IMR-90 (cell line): ENCODE measurements around the gene STARD13. TPM values are rescaled to one million over a fixed set of nuclear protein-coding genes. Genes with fewer than 3 reads are reported as not detected.

Source experiments
- ATAC-seq: fragments of 200-7000 bp; cut with Tn5 transposase; 2 replicates; pipeline ENCODE4 v1.9.1; 2020; ENCODE audit warnings: low read depth, mild to moderate bottlenecking, moderate library complexity
- BruUV-seq: library from RNA; stranded (reverse); fragments of 400-500 nt; replicated peaks from 2 replicates; lab custom pipeline; 2021; lab: Mats Ljungman, UMichigan
- CTCF ChIA-PET: fragments of 300-600 bp; formaldehyde crosslinking; extraction: SDS; loops from one replicate; lab custom pipeline; 2021; ENCODE audit warnings: antibody characterized with exemption; lab: Yijun Ruan, JAX
- POLR2A ChIA-PET: fragments of 300-600 bp; sonication (Branson Sonifier 250); formaldehyde crosslinking; loops from one replicate; lab custom pipeline; 2022; ENCODE audit warnings: antibody characterized with exemption; ENCODE audit not compliant: unreplicated experiment; lab: Charles Lee
- DNase-seq: peaks from one replicate; pipeline ENCODE4 v3.0.0; 2013
- H2AFZ ChIP-seq: replicated peaks from 2 replicates; pipeline ENCODE3; 2013; ENCODE audit warnings: low read length, mild to moderate bottlenecking; ENCODE audit not compliant: poor library complexity
- H2AK5ac ChIP-seq: 2 replicates; pipeline ENCODE4 v1.6.1; 2013; ENCODE audit warnings: low read depth, low read length, inconsistent platforms
- H2AK9ac ChIP-seq: replicated peaks from 2 replicates; pipeline ENCODE3; 2013; ENCODE audit warnings: mild to moderate bottlenecking, low read depth, low read length, moderate library complexity; ENCODE audit not compliant: poor library complexity
- H2BK120ac ChIP-seq: 2 replicates; pipeline ENCODE4 v1.6.1; 2013; ENCODE audit warnings: low read depth, low read length, inconsistent platforms
- H2BK15ac ChIP-seq: 3 replicates; pipeline ENCODE4 v1.6.1; 2013; ENCODE audit warnings: low read depth, low read length, inconsistent platforms
- H2BK20ac ChIP-seq: 2 replicates; pipeline ENCODE4 v1.6.1; 2013; ENCODE audit warnings: low read depth, mild to moderate bottlenecking, inconsistent platforms, low read length, moderate library complexity
- H2BK5ac ChIP-seq: 2 replicates; pipeline ENCODE4 v1.6.1; 2013; ENCODE audit warnings: mild to moderate bottlenecking, low read depth, low read length, inconsistent platforms; ENCODE audit not compliant: poor library complexity, severe bottlenecking
- H3K14ac ChIP-seq: replicated peaks from 2 replicates; pipeline ENCODE4 v1.6.1; 2013; ENCODE audit warnings: low read depth, low read length, inconsistent platforms
- H3K18ac ChIP-seq: 2 replicates; pipeline ENCODE4 v1.6.1; 2013; ENCODE audit warnings: low read depth, low read length, control low read depth
- H3K23ac ChIP-seq: 2 replicates; pipeline ENCODE4 v1.6.1; 2013; ENCODE audit warnings: low read depth, low read length, inconsistent platforms
- H3K27ac ChIP-seq: 2 replicates; pipeline ENCODE4 v1.5.1; 2013; ENCODE audit warnings: mild to moderate bottlenecking, control low read depth, low read length; ENCODE audit not compliant: insufficient read depth
- H3K27me3 ChIP-seq: 2 replicates; pipeline ENCODE4 v1.6.1; 2013; ENCODE audit warnings: low read length; ENCODE audit not compliant: control insufficient read depth, insufficient read depth
- H3K36me3 ChIP-seq: 2 replicates; pipeline ENCODE4 v1.6.1; 2013; ENCODE audit warnings: low read length, mixed read lengths; ENCODE audit not compliant: control insufficient read depth, insufficient read depth
- H3K4ac ChIP-seq: 2 replicates; pipeline ENCODE4 v1.6.1; 2013; ENCODE audit warnings: low read depth, low read length, inconsistent platforms
- H3K4me1 ChIP-seq: 2 replicates; pipeline ENCODE4 v1.6.1; 2013; ENCODE audit warnings: low read length, mixed read lengths; ENCODE audit not compliant: control insufficient read depth, insufficient read depth
- H3K4me2 ChIP-seq: 2 replicates; pipeline ENCODE4 v1.6.1; 2013; ENCODE audit warnings: low read depth, mild to moderate bottlenecking, control low read depth, low read length, moderate library complexity
- H3K4me3 ChIP-seq: 2 replicates; pipeline ENCODE4 v1.5.1; 2013; ENCODE audit warnings: low read depth, mild to moderate bottlenecking, control low read depth, low read length, moderate library complexity; ENCODE audit not compliant: insufficient read depth
- H3K56ac ChIP-seq: 2 replicates; pipeline ENCODE4 v1.6.1; 2013; ENCODE audit warnings: low read length, inconsistent platforms; ENCODE audit not compliant: insufficient read depth; ENCODE audit errors: extremely low read depth
- H3K79me1 ChIP-seq, 2 experiments: 2 replicates each; pipeline ENCODE4 v1.6.1; 2013; ENCODE audit warnings: low read length in 2 of 2, inconsistent platforms in 1 of 2, low read depth in 1 of 2
- H3K9ac ChIP-seq: 2 replicates; pipeline ENCODE4 v1.6.1; 2013; ENCODE audit warnings: low read depth, low read length, control low read depth
- H3K9me1 ChIP-seq: 2 replicates; pipeline ENCODE4 v1.6.1; 2013; ENCODE audit warnings: low read length, inconsistent platforms; ENCODE audit not compliant: insufficient read depth
- H3K9me3 ChIP-seq: 2 replicates; pipeline ENCODE4 v1.6.1; 2013; ENCODE audit warnings: low read length; ENCODE audit not compliant: control insufficient read depth, insufficient read depth
- H4K20me1 ChIP-seq: 2 replicates; pipeline ENCODE4 v1.6.1; 2013; ENCODE audit warnings: low read length, inconsistent platforms; ENCODE audit not compliant: insufficient read depth
- H4K5ac ChIP-seq: 2 replicates; pipeline ENCODE4 v1.6.1; 2013; ENCODE audit warnings: mild to moderate bottlenecking, low read depth, low read length, control low read depth
- H4K8ac ChIP-seq, 2 experiments: 2 replicates each; pipeline ENCODE4 v1.6.1; 2013; ENCODE audit warnings: low read depth in 2 of 2, low read length in 2 of 2, control low read depth in 1 of 2, inconsistent platforms in 1 of 2
- H4K91ac ChIP-seq: 2 replicates; pipeline ENCODE4 v1.6.1; 2013; ENCODE audit warnings: low read depth, low read length, inconsistent platforms; ENCODE audit not compliant: insufficient read depth
- BHLHE40 ChIP-seq: fragments of 150-350 bp; IDR thresholded peaks from 2 replicates; pipeline ENCODE4 v1.6.1; 2016; ENCODE audit warnings: mild to moderate bottlenecking, low read depth, low read length
- CEBPB ChIP-seq: IDR thresholded peaks from 2 replicates; pipeline ENCODE4 v1.6.1; 2012; ENCODE audit warnings: low read depth, low read length, improper control_type of control experiment
- CHD1 ChIP-seq: IDR thresholded peaks from 2 replicates; pipeline ENCODE4 v1.6.1; 2012; ENCODE audit warnings: low read depth, low read length, improper control_type of control experiment
- CTCF ChIP-seq: conservative IDR thresholded peaks from 2 replicates; pipeline ENCODE4 v1.5.1; 2012; ENCODE audit warnings: mild to moderate bottlenecking, low read depth, low read length, improper control_type of control experiment
- FOS ChIP-seq: fragments of 150-350 bp; IDR thresholded peaks from 2 replicates; pipeline ENCODE4 v1.6.1; 2016; ENCODE audit warnings: low read depth, low read length
- MXI1 ChIP-seq: IDR thresholded peaks from 2 replicates; pipeline ENCODE4 v1.6.1; 2012; ENCODE audit warnings: low read depth, mild to moderate bottlenecking, low read length, moderate library complexity, borderline replicate concordance
- NFE2L2 ChIP-seq: fragments of 150-350 bp; IDR thresholded peaks from 2 replicates; pipeline ENCODE4 v1.6.1; 2016; ENCODE audit warnings: low read depth, mild to moderate bottlenecking, low read length
- POLR2A ChIP-seq: IDR thresholded peaks from 2 replicates; pipeline ENCODE4 v1.6.1; 2012; ENCODE audit warnings: mild to moderate bottlenecking, low read depth, low read length
- RCOR1 ChIP-seq: IDR thresholded peaks from 2 replicates; pipeline ENCODE4 v1.6.1; 2012; ENCODE audit warnings: mild to moderate bottlenecking, low read length, improper control_type of control experiment; ENCODE audit not compliant: insufficient replicate concordance
- RFX5 ChIP-seq: IDR thresholded peaks from 2 replicates; pipeline ENCODE4 v1.8.0; 2012; ENCODE audit warnings: low read depth, mild to moderate bottlenecking, low read length, moderate library complexity
- SMC3 ChIP-seq: fragments of 150-350 bp; IDR thresholded peaks from 2 replicates; pipeline ENCODE4 v1.6.1; 2016; ENCODE audit warnings: low read depth, mild to moderate bottlenecking, antibody characterized with exemption, low read length, moderate library complexity
- WGBS, 2 experiments: methylation state at CpG; one replicate each; pipeline versions ENCODE4 v1.1.5 to v1.1.7; 2013; ENCODE audit warnings: missing lambda C conversion rate in 2 of 2; ENCODE audit not compliant: insufficient read length in 1 of 2; ENCODE audit errors: extremely low coverage in 2 of 2; 5-methylcytosine and 5-hydroxymethylcytosine counted together
- dilution Hi-C: fragments of 300-500 bp; cut with HindIII; formaldehyde crosslinking; loops from one replicate; pipeline ENCODE4 v1.14.3; 2018; ENCODE audit warnings: low sequenced_read_pairs; ENCODE audit not compliant: unreplicated experiment
- in situ Hi-C: fragments of 300-500 bp; cut with MboI; formaldehyde crosslinking; loops from 3 replicates; pipeline ENCODE4 v1.14.3; 2019; ENCODE audit warnings: low sequenced_read_pairs, inconsistent platforms, mixed read lengths
- intact Hi-C: fragments of 100-400 bp; cut with micrococcal nuclease; formaldehyde crosslinking; loops from 2 replicates; pipeline ENCODE4 v1.10.0; 2022
- polyA plus RNA-seq, 3 experiments: library from polyadenylated mRNA; depleted of rRNA; stranded (reverse); fragments of >200 nt; gene quantifications; 2 replicates each; pipeline ENCODE4 v1.2.3, GENCODE V29; 2012; ENCODE audit warnings: low replicate concordance in 1 of 3
- total RNA-seq: library from RNA; depleted of rRNA; stranded (reverse); fragments of >200 nt; gene quantifications from 2 replicates; pipeline ENCODE4 v1.2.3, GENCODE V29; 2012
- TF ChIP-seq, protein P1 (sequence below): fragments of 150-350 bp; IDR thresholded peaks from 2 replicates; pipeline ENCODE4 v1.6.1; 2016; ENCODE audit warnings: low read depth, mild to moderate bottlenecking, low read length, moderate library complexity, borderline replicate concordance

Gene STARD13
- total and polyA plus RNA-seq, 2 of the 4 experiments (the other 2 are of a cell fraction) = 23.6 to 46.6 TPM

DNA sequence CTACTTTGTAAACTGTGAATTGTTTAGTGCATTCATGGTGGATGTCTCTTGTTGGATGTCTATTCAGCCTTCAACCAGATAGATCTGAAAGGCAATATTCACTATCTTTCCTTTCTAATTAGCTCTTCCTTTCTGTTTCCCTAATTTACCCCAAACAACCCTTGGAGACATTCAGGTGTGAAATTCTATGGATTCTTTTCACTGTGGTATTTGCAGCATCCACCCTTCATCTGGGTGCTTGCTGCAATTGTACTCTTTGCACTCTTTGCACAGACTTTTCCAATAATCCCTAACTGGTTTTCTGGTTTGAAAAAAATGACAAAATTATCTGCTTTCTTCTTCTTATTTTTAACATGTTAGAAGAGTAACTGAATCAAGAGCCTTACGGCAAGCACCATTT lies 212.8 kb downstream of the STARD13 start:
- Histone ChIP-seq H3K36me3 (no peaks in the 10 kb centered on the region), H2BK5ac (no peak overlapping the region), H4K5ac (no peak overlapping the region), H3K56ac (no peak overlapping the region), H4K91ac (no peak overlapping the region), H4K8ac (no peak overlapping the region), H3K4me2 (no peak overlapping the region), H3K9me1 (no peaks in the 10 kb centered on the region), H3K4me3 (no peak overlapping the region), H3K27ac (no peak overlapping the region), H2BK120ac (no peak overlapping the region), H2BK20ac (no peak overlapping the region), H3K18ac (no peak overlapping the region), H2BK15ac (no peak overlapping the region), H3K9me3 (no peaks in the 10 kb centered on the region), H3K4ac (no peak overlapping the region), H2AK5ac (no peak overlapping the region), H3K14ac (no peak overlapping the region), H3K79me1 (no peaks in the 10 kb centered on the region), H3K23ac (no peak overlapping the region), H3K27me3 (no peaks in the 10 kb centered on the region), H3K9ac (no peak overlapping the region), H3K4me1 (no peaks in the 10 kb centered on the region), H2AFZ (no peak overlapping the region), H4K20me1 (no peaks in the 10 kb centered on the region), H2AK9ac (no peak overlapping the region)
- ATAC-seq = no peak
- TF ChIP-seq RFX5 (no peak), RCOR1 (no peak), SMC3 (no peak), CEBPB (no peak), CHD1 (no peak), BHLHE40 (no peak), MXI1 (no peak), FOS (no peak), NFE2L2 (no peak), CTCF (no peak), POLR2A (no peak)
- TF ChIP-seq, protein P1, sequence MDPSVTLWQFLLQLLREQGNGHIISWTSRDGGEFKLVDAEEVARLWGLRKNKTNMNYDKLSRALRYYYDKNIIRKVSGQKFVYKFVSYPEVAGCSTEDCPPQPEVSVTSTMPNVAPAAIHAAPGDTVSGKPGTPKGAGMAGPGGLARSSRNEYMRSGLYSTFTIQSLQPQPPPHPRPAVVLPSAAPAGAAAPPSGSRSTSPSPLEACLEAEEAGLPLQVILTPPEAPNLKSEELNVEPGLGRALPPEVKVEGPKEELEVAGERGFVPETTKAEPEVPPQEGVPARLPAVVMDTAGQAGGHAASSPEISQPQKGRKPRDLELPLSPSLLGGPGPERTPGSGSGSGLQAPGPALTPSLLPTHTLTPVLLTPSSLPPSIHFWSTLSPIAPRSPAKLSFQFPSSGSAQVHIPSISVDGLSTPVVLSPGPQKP = no peak
- no peak for DNase-seq
- no CpG with 5 or more reads among the region's 1 CpG for WGBS, 2 experiments
- POLR2A ChIA-PET = no interaction called here
- intact Hi-C loops = no loop called here
- dilution Hi-C loops = no loop called here
- in situ Hi-C loops = no loop called here
- BruUV-seq = no TSS peak
- CTCF ChIA-PET = no interaction called here
